ENCODE measurements around the gene BST2. TPM values are rescaled to one million over a fixed set of nuclear protein-coding genes. Genes with fewer than 3 reads are reported as not detected.

BST2 gene
- total RNA-seq, 1 experiment from 2014 or later, result 98.4 TPM

GRCh38 chr19:17450264-17451075 is 45.0 kb upstream of the BST2 start:
- CTCF ChIA-PET, result interaction anchor here (0.7 to 1.0 kb wide), 4 partner anchors 14 to 307 kb away, joined by 4 to 5 read pairs (median 4); no protein-coding TSS in a partner anchor
- Histone ChIP-seq H3K36me3 (ENCODE audit: control insufficient read depth, insufficient read depth, low read length) (no peaks in the 10 kb centered on the region), H3K4me1 (no peaks in the 10 kb centered on the region), H3K9me3 (no peaks in the 10 kb centered on the region), H3K4me3 (ENCODE audit: low read depth, low read length) (no peak overlapping the region), H3K27me3 (replicated peaks; ENCODE audit: control insufficient read depth, insufficient read depth, low read length) (no peaks in the 10 kb centered on the region)
- H3K4me1 Mint-ChIP-seq (ENCODE audit: low read depth, unreplicated experiment), result no peaks in the 10 kb centered on the region
- H3K27ac Mint-ChIP-seq (ENCODE audit: unreplicated experiment), result no peak overlapping the region
- no peaks in the 10 kb centered on the region for H3K27me3 Mint-ChIP-seq (ENCODE audit: insufficient read depth, unreplicated experiment)
- H3K36me3 Mint-ChIP-seq (ENCODE audit: insufficient read depth, unreplicated experiment), result no peaks in the 10 kb centered on the region
- DNase-seq, result peak in 1 of 2 experiments; percentile 24
- BruUV-seq (replicated peaks), result no TSS peak
- intact Hi-C loops (cut with micrococcal nuclease; ENCODE audit: unreplicated experiment), result no loop called here
- TF ChIP-seq CTCF (IDR thresholded peaks at IDR 0.05; ENCODE audit: insufficient read depth in 1 of 2, low read depth in 1 of 2, low read length in 1 of 2, severe bottlenecking in 1 of 2, unreplicated experiment in 1 of 2), result no peak
- POLR2A ChIA-PET, result no interaction called here
- peak overlapping the region; percentile 54 for H3K4me3 Mint-ChIP-seq (ENCODE audit: unreplicated experiment)
- H3K9me3 Mint-ChIP-seq (ENCODE audit: unreplicated experiment), result no peaks in the 10 kb centered on the region

- no TSS peak for BruUV-seq (replicated peaks)
- Histone ChIP-seq H3K4me3 (ENCODE audit: low read depth, low read length) (peak within 1 kb of the TSS; percentile 47), H3K4me1 (no peaks in the 10 kb centered on the region), H3K36me3 (ENCODE audit: control insufficient read depth, insufficient read depth, low read length) (no peaks in the 10 kb centered on the region), H3K9me3 (no peaks in the 10 kb centered on the region), H3K27me3 (replicated peaks; ENCODE audit: control insufficient read depth, insufficient read depth, low read length) (no peaks in the 10 kb centered on the region)
- intact Hi-C loops (cut with micrococcal nuclease; ENCODE audit: unreplicated experiment), result no loop called here
- POLR2A ChIA-PET, result interaction anchor here (0.6 kb wide), 1 partner anchor 19 kb away, joined by 6 read pairs; no protein-coding TSS in a partner anchor
- Mint-ChIP-seq H3K4me3 (ENCODE audit: unreplicated experiment) (peak within 1 kb of the TSS; percentile 58), H3K36me3 (ENCODE audit: insufficient read depth, unreplicated experiment) (no peaks in the 10 kb centered on the region), H3K4me1 (ENCODE audit: low read depth, unreplicated experiment) (no peaks in the 10 kb centered on the region), H3K27ac (ENCODE audit: unreplicated experiment) (no peak within 1 kb of the TSS), H3K27me3 (ENCODE audit: insufficient read depth, unreplicated experiment) (no peaks in the 10 kb centered on the region), H3K9me3 (ENCODE audit: unreplicated experiment) (no peaks in the 10 kb centered on the region)
- DNase-seq, result peak; percentile 46 to 69
- TF ChIP-seq CTCF (IDR thresholded peaks at IDR 0.05; ENCODE audit: insufficient read depth in 1 of 2, low read depth in 1 of 2, low read length in 1 of 2, severe bottlenecking in 1 of 2, unreplicated experiment in 1 of 2), result peak; percentile 45 to 61
- CTCF ChIA-PET, result interaction anchor here (0.7 to 0.8 kb wide), 2 partner anchors 14 to 29 kb away, joined by 4 to 5 read pairs; partner anchors contain the start of gene MVB12A
Measured at GRCh38 chr19:17448131-17448967, 42.9 kb upstream of the BST2 start, which contains the start of gene TMEM221. TSS of gene TMEM221 (minus strand) at chr19:17448668. CDS start at chr19:17448462, 206 bp downstream.

- no peak for TF ChIP-seq CTCF (IDR thresholded peaks at IDR 0.05; ENCODE audit: insufficient read depth in 1 of 2, low read depth in 1 of 2, low read length in 1 of 2, severe bottlenecking in 1 of 2, unreplicated experiment in 1 of 2)
- intact Hi-C loops (cut with micrococcal nuclease; ENCODE audit: unreplicated experiment), result no loop called here
- no peak for DNase-seq
- H3K27ac Mint-ChIP-seq (ENCODE audit: unreplicated experiment), result no peak overlapping the region
- H3K9me3 Mint-ChIP-seq (ENCODE audit: unreplicated experiment), result no peaks in the 10 kb centered on the region
- CTCF ChIA-PET, result interaction anchor here (0.7 to 0.8 kb wide), 2 partner anchors 14 to 28 kb away, joined by 4 to 5 read pairs; partner anchors contain the start of gene MVB12A
- H3K4me3 Mint-ChIP-seq (ENCODE audit: unreplicated experiment), result peak overlapping the region; percentile 58
- no TSS peak for BruUV-seq (replicated peaks)
- Histone ChIP-seq H3K36me3 (ENCODE audit: control insufficient read depth, insufficient read depth, low read length) (no peaks in the 10 kb centered on the region), H3K4me1 (no peaks in the 10 kb centered on the region), H3K27me3 (replicated peaks; ENCODE audit: control insufficient read depth, insufficient read depth, low read length) (no peaks in the 10 kb centered on the region), H3K4me3 (ENCODE audit: low read depth, low read length) (peak overlapping the region; percentile 47), H3K9me3 (no peaks in the 10 kb centered on the region)
- no peaks in the 10 kb centered on the region for H3K4me1 Mint-ChIP-seq (ENCODE audit: low read depth, unreplicated experiment)
- H3K36me3 Mint-ChIP-seq (ENCODE audit: insufficient read depth, unreplicated experiment), result no peaks in the 10 kb centered on the region
- POLR2A ChIA-PET, result no interaction called here
- H3K27me3 Mint-ChIP-seq (ENCODE audit: insufficient read depth, unreplicated experiment), result no peaks in the 10 kb centered on the region
Measured at GRCh38 chr19:17447704-17448130, 42.3 kb upstream of the BST2 start.

Measured in Caco-2 (cell line).